SK-N-SH (cell line): ENCODE measurements around the gene MPDZ. TPM values are rescaled to one million over a fixed set of nuclear protein-coding genes. Genes with fewer than 3 reads are reported as not detected.

Experiments
- CTCF ChIA-PET: fragments of 300-600, 350-600 bp; formaldehyde crosslinking; extraction: SDS; loops from one replicate; lab custom pipeline; 2021; lab: Yijun Ruan, JAX
- POLR2A ChIA-PET: fragments of 350-600 bp; sonication (Branson Sonifier 250); formaldehyde crosslinking; extraction: SDS; loops from one replicate; lab custom pipeline; 2020; ENCODE audit warnings: antibody characterized with exemption, inconsistent platforms; lab: Yijun Ruan, JAX
- DNase-seq: peaks from one replicate; pipeline ENCODE4 v3.0.0; 2012
- H2AFZ ChIP-seq: fragments of 200-600 bp; sonication (generic); 2 replicates; pipeline ENCODE4 v1.8.1; 2016; ENCODE audit warnings: antibody characterized with exemption, mild to moderate bottlenecking, low read depth
- H3F3A ChIP-seq: fragments of 200-600 bp; sonication (generic); replicated peaks from 2 replicates; pipeline ENCODE3; 2016; ENCODE audit warnings: antibody characterized with exemption, mild to moderate bottlenecking; ENCODE audit not compliant: insufficient read depth
- H3K27ac ChIP-seq, 2 experiments: fragments of 200-500 bp in 1 of 2; fragments of 200-600 bp in 1 of 2; sonication (Bioruptor generic) in 1 of 2; sonication (generic), shearing (Covaris generic) in 1 of 2; 2 replicates each; pipeline versions ENCODE4 v1.5.1 to v1.6.1; 2014 to 2016; ENCODE audit warnings: low read depth in 2 of 2, inconsistent platforms in 1 of 2, low read length in 1 of 2, mild to moderate bottlenecking in 1 of 2, mixed read lengths in 1 of 2
- H3K27me3 ChIP-seq: fragments of 200-600 bp; sonication (generic), shearing (Covaris generic); 2 replicates; pipeline ENCODE4 v1.6.1; 2016; ENCODE audit warnings: mixed run types; ENCODE audit not compliant: insufficient read depth
- H3K36me3 ChIP-seq, 2 experiments: fragments of 200-500 bp in 1 of 2; fragments of 200-600 bp in 1 of 2; sonication (Bioruptor generic) in 1 of 2; sonication (generic) in 1 of 2; replicated peaks in 1 of 2; 2 replicates each; pipeline versions ENCODE3 to v1.5.1; 2014 to 2016; ENCODE audit warnings: low read length in 1 of 2, mild to moderate bottlenecking in 1 of 2; ENCODE audit not compliant: insufficient read depth in 2 of 2, control insufficient read depth in 1 of 2
- H3K4me1 ChIP-seq, 2 experiments: fragments of 200-500 bp in 1 of 2; fragments of 200-600 bp in 1 of 2; sonication (Bioruptor generic) in 1 of 2; sonication (generic), shearing (Covaris generic) in 1 of 2; 2 replicates each; pipeline versions ENCODE4 v1.5.1 to v1.6.1; 2014 to 2016; ENCODE audit warnings: low read depth in 1 of 2, low read length in 1 of 2, mixed run types in 1 of 2; ENCODE audit not compliant: insufficient read depth in 2 of 2, control insufficient read depth in 1 of 2
- H3K4me2 ChIP-seq: fragments of 200-600 bp; sonication (generic), shearing (Covaris generic); 2 replicates; pipeline ENCODE4 v1.6.1; 2017; ENCODE audit warnings: mixed run types
- H3K4me3 ChIP-seq, 2 experiments: fragments of 200-500 bp in 1 of 2; fragments of 200-600 bp in 1 of 2; sonication (Bioruptor generic) in 1 of 2; sonication (generic), shearing (Covaris generic) in 1 of 2; 2 replicates each; pipeline versions ENCODE4 v1.5.1 to v1.8.1; 2014 to 2016; ENCODE audit warnings: low read depth in 2 of 2, inconsistent platforms in 1 of 2, low read length in 1 of 2, mild to moderate bottlenecking in 1 of 2, mixed read lengths in 1 of 2, moderate library complexity in 1 of 2
- H3K79me2 ChIP-seq: fragments of 200-600 bp; sonication (generic); 2 replicates; pipeline ENCODE4 v1.8.1; 2017; ENCODE audit warnings: mild to moderate bottlenecking; ENCODE audit not compliant: insufficient read depth
- H3K9ac ChIP-seq: fragments of 200-600 bp; sonication (generic); 2 replicates; pipeline ENCODE4 v1.6.1; 2017; ENCODE audit warnings: mixed run types
- H3K9me2 ChIP-seq: fragments of 200-600 bp; sonication (generic); 2 replicates; pipeline ENCODE4 v1.6.1; 2017; ENCODE audit warnings: mixed run types
- H3K9me3 ChIP-seq: fragments of 200-600 bp; sonication (generic); 2 replicates; pipeline ENCODE4 v1.6.1; 2017; ENCODE audit warnings: mixed run types, mild to moderate bottlenecking, moderate library complexity
- H4K20me1 ChIP-seq: fragments of 200-600 bp; sonication (generic); 2 replicates; pipeline ENCODE4 v1.6.1; 2017; ENCODE audit warnings: mild to moderate bottlenecking, mixed run types; ENCODE audit not compliant: insufficient read depth
- CTCF ChIP-seq: fragments of 200-600 bp; sonication (generic); IDR thresholded peaks from 2 replicates; pipeline ENCODE4 v1.6.1; 2017; ENCODE audit warnings: antibody characterized with exemption, mild to moderate bottlenecking, moderate library complexity
- FOXM1 ChIP-seq: IDR thresholded peaks from 2 replicates; pipeline ENCODE4 v1.4.0; 2012; ENCODE audit warnings: low read depth, mild to moderate bottlenecking
- GABPA ChIP-seq: IDR thresholded peaks from 2 replicates; pipeline ENCODE4 v1.4.0; 2012; ENCODE audit warnings: low read depth, mild to moderate bottlenecking
- JUND ChIP-seq: IDR thresholded peaks from 2 replicates; pipeline ENCODE4 v1.4.0; 2012
- MAX ChIP-seq: IDR thresholded peaks from 2 replicates; pipeline ENCODE4 v1.4.0; 2012; ENCODE audit warnings: low read depth
- MEF2A ChIP-seq: IDR thresholded peaks from 2 replicates; pipeline ENCODE4 v1.4.0; 2012; ENCODE audit warnings: low read depth, borderline replicate concordance
- MXI1 ChIP-seq: IDR thresholded peaks from 2 replicates; pipeline ENCODE4 v1.6.1; 2012; ENCODE audit warnings: mild to moderate bottlenecking, low read depth, low read length, improper control_type of control experiment
- NRF1 ChIP-seq: IDR thresholded peaks from 2 replicates; pipeline ENCODE4 v1.6.1; 2012; ENCODE audit warnings: low read depth, mild to moderate bottlenecking, low read length
- RCOR1 ChIP-seq: fragments of 150-350 bp; IDR thresholded peaks from 2 replicates; pipeline ENCODE4 v1.6.1; 2017; ENCODE audit warnings: antibody characterized with exemption, low read length
- SIN3A ChIP-seq: IDR thresholded peaks from 2 replicates; pipeline ENCODE4 v1.6.1; 2012; ENCODE audit warnings: low read depth, mild to moderate bottlenecking, low read length, moderate library complexity, borderline replicate concordance
- SMC3 ChIP-seq: IDR thresholded peaks from 2 replicates; pipeline ENCODE4 v1.6.1; 2012; ENCODE audit warnings: low read depth, low read length, improper control_type of control experiment
- YY1 ChIP-seq: IDR thresholded peaks from 2 replicates; pipeline ENCODE4 v1.4.0; 2012; ENCODE audit warnings: low read depth, mild to moderate bottlenecking
- WGBS: methylation state at CpG from one replicate; pipeline ENCODE4 v1.1.6; 2017; ENCODE audit warnings: low lambda C conversion rate; 5-methylcytosine and 5-hydroxymethylcytosine counted together
- polyA plus RNA-seq, 3 experiments: library from polyadenylated mRNA; depleted of rRNA; stranded (reverse); fragments of >200 nt; gene quantifications; 2 replicates each; pipeline ENCODE4 v1.2.3, GENCODE V29; 2012
- TF ChIP-seq, protein P1 (sequence below): IDR thresholded peaks from 2 replicates; pipeline ENCODE4 v1.4.0; 2012; ENCODE audit warnings: low read depth, borderline replicate concordance
- TF ChIP-seq, protein P2 (sequence below): IDR thresholded peaks from 2 replicates; pipeline ENCODE4; 2012
- TF ChIP-seq, protein P3 (sequence below): fragments of 150-350 bp; IDR thresholded peaks from 2 replicates; pipeline ENCODE4 v1.6.1; 2016; ENCODE audit warnings: mild to moderate bottlenecking, low read depth, low read length

Gene MPDZ
- polyA plus RNA-seq, 1 of the 3 experiments (the other 2 are of a cell fraction): 20.5 TPM

DNA sequence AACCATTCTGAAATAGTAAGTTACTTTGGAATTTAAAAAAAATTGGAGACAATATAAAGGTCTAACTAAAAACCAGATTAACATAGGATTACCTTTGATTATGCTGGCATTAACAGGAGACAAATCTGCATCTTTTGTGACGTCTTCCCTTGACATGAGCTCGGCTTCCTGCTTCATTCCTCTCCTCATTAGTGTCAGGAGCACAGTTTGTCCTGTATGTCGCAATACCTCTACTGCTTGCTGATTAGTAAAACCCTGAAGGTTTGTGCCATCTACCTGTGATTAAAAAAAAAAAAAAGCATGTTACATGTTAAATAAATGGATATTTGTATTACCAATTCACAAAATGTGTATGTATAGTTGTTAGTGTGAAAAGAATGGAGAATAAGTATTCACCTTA, 73.7 kb downstream of the MPDZ start:
- Histone ChIP-seq H3K27me3 (no peaks in the 10 kb centered on the region), H3K9ac (no peak overlapping the region), H3F3A (peaks cover 3% of the 10 kb centered on the region), H3K4me3 (no peak overlapping the region), H2AFZ (no peak overlapping the region), H3K9me3 (no peaks in the 10 kb centered on the region), H3K4me1 (no peaks in the 10 kb centered on the region; a peak in 1 of 4 replicates), H3K79me2 (no peaks in the 10 kb centered on the region), H4K20me1 (no peaks in the 10 kb centered on the region), H3K9me2 (no peaks in the 10 kb centered on the region), H3K4me2 (no peak overlapping the region), H3K27ac (no peak overlapping the region), H3K36me3 (peaks cover 34 to 58% of the 10 kb centered on the region in 2 experiments)
- TF ChIP-seq YY1 (no peak), MAX (no peak), SMC3 (no peak), NRF1 (no peak), MEF2A (no peak), SIN3A (no peak), CTCF (no peak), RCOR1 (no peak), JUND (no peak), MXI1 (no peak), GABPA (no peak), FOXM1 (no peak)
- TF ChIP-seq, protein P1, sequence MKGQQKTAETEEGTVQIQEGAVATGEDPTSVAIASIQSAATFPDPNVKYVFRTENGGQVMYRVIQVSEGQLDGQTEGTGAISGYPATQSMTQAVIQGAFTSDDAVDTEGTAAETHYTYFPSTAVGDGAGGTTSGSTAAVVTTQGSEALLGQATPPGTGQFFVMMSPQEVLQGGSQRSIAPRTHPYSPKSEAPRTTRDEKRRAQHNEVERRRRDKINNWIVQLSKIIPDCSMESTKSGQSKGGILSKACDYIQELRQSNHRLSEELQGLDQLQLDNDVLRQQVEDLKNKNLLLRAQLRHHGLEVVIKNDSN: no peak
- TF ChIP-seq, protein P2, sequence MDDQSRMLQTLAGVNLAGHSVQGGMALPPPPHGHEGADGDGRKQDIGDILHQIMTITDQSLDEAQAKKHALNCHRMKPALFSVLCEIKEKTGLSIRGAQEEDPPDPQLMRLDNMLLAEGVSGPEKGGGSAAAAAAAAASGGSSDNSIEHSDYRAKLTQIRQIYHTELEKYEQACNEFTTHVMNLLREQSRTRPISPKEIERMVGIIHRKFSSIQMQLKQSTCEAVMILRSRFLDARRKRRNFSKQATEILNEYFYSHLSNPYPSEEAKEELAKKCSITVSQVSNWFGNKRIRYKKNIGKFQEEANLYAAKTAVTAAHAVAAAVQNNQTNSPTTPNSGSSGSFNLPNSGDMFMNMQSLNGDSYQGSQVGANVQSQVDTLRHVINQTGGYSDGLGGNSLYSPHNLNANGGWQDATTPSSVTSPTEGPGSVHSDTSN: no peak
- TF ChIP-seq, protein P3, sequence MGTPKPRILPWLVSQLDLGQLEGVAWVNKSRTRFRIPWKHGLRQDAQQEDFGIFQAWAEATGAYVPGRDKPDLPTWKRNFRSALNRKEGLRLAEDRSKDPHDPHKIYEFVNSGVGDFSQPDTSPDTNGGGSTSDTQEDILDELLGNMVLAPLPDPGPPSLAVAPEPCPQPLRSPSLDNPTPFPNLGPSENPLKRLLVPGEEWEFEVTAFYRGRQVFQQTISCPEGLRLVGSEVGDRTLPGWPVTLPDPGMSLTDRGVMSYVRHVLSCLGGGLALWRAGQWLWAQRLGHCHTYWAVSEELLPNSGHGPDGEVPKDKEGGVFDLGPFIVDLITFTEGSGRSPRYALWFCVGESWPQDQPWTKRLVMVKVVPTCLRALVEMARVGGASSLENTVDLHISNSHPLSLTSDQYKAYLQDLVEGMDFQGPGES: no peak
- ChIA-PET POLR2A (no interaction called here), CTCF (no interaction called here)
- no peak for DNase-seq
- 88% methylated on average over 3 of the region's 3 CpGs for WGBS
